Body of pancreas (tissue), 4 donors: ENCODE data around the gene SPTBN2. TPM values are rescaled to one million over a fixed set of nuclear protein-coding genes. Genes with fewer than 3 reads are reported as not detected.

Source experiments
- ATAC-seq: fragments of 150-250 bp; one replicate; pipeline ENCODE4 v1.9.1; 2016
- DNase-seq, 4 donors: peaks; one replicate each; pipeline ENCODE4 v3.0.0-alpha.2; 2019
- H3K27ac ChIP-seq, 4 donors: fragments of 200-600 bp; sonication (generic); 1 replicate in 3 of 4; 2 replicates in 1 of 4; pipeline versions ENCODE4 v1.5.1 to v1.6.1; 2016 to 2019; ENCODE audit warnings: mild to moderate bottlenecking in 1 of 4, mixed read lengths in 1 of 4, moderate library complexity in 1 of 4
- H3K27me3 ChIP-seq, 2 donors: fragments of 200-600 bp; sonication (generic); one replicate each; pipeline ENCODE4 v1.6.0; 2016; ENCODE audit warnings: mild to moderate bottlenecking in 1 of 2
- H3K36me3 ChIP-seq, 2 donors: fragments of 200-600 bp; sonication (generic); replicated peaks in 1 of 2; 2 replicates each; pipeline ENCODE4 v1.5.1; 2016; ENCODE audit warnings: low read depth in 2 of 2; ENCODE audit not compliant: insufficient read depth in 1 of 2
- H3K4me1 ChIP-seq: fragments of 200-600 bp; sonication (generic); one replicate; pipeline ENCODE4 v1.6.0; 2016
- H3K4me3 ChIP-seq, 2 donors: fragments of 200-600 bp; sonication (generic); 1 replicate in 1 of 2; 2 replicates in 1 of 2; pipeline ENCODE4 v1.5.1; 2016 to 2019
- H3K9me3 ChIP-seq, 3 donors: fragments of 200-600 bp; sonication (generic); 1 replicate in 2 of 3; 2 replicates in 1 of 3; pipeline ENCODE4 v1.5.1; 2016
- CTCF ChIP-seq, 7 experiments: fragments of 450-650 bp in 4 of 7; fragments of 200-600 bp in 3 of 7; sonication (generic) in 3 of 7; IDR thresholded peaks; one replicate each; pipeline ENCODE4 v1.5.1; 2016 to 2019; ENCODE audit warnings: antibody characterized with exemption in 7 of 7
- POLR2A ChIP-seq, 3 donors: fragments of 450-650 bp; IDR thresholded peaks; one replicate each; pipeline ENCODE4 v1.6.1; 2016; ENCODE audit warnings: antibody characterized with exemption in 3 of 3, mild to moderate bottlenecking in 2 of 3
- WGBS, 2 donors: methylation state at CpG; one replicate each; pipeline ENCODE4 v1.1.5; 2017; 5-methylcytosine and 5-hydroxymethylcytosine counted together
- intact Hi-C: fragments of 100-400 bp; cut with DNase I; formaldehyde crosslinking; loops from one replicate; pipeline ENCODE4 v1.15.1; 2023
- total RNA-seq, 2 donors: library from RNA; depleted of rRNA; stranded (reverse); fragments of >200 nt; gene quantifications; one replicate each; pipeline ENCODE4 v1.1.0, GENCODE V29; 2016

The SPTBN2 gene
- total RNA-seq, 2 donors from 2014 or later, result 40.0 to 52.1 TPM

GRCh38 chr11:66722745-66723651 lies 6.0 kb downstream of the SPTBN2 start:
- peaks cover 45% of the 10 kb centered on the region for H3K4me1 ChIP-seq
- H3K9me3 ChIP-seq, result no peaks in the 10 kb centered on the region
- DNase-seq (no peak), ATAC-seq (no peak)
- H3K27ac ChIP-seq, result no peak overlapping the region
- H3K36me3 ChIP-seq, result no peaks in the 10 kb centered on the region
- TF ChIP-seq CTCF (IDR thresholded peaks at IDR 0.05) (no peak), POLR2A (IDR thresholded peaks at IDR 0.05) (no peak)
- WGBS, 2 donors, result 68 to 71% methylated on average over 16 of the region's 16 CpGs
- intact Hi-C loops, result no loop called here
- no peaks in the 10 kb centered on the region for H3K27me3 ChIP-seq
- H3K4me3 ChIP-seq, result no peak overlapping the region

GRCh38 chr11:66721939-66722338 lies 7.1 kb downstream of the SPTBN2 start:
- TF ChIP-seq CTCF (IDR thresholded peaks at IDR 0.05) (no peak), POLR2A (IDR thresholded peaks at IDR 0.05) (no peak)
- H3K36me3 ChIP-seq, result no peaks in the 10 kb centered on the region
- intact Hi-C loops, result no loop called here
- H3K4me3 ChIP-seq, result no peak overlapping the region
- H3K9me3 ChIP-seq, result no peaks in the 10 kb centered on the region
- peaks cover 49% of the 10 kb centered on the region for H3K4me1 ChIP-seq
- no peak for ATAC-seq
- WGBS, 2 donors, result 91 to 93% methylated on average over 9 of the region's 9 CpGs
- no peaks in the 10 kb centered on the region for H3K27me3 ChIP-seq
- H3K27ac ChIP-seq, result no peak overlapping the region
- DNase-seq, result no peak

GRCh38 chr11:66720899-66721470 lies 8.0 kb downstream of the SPTBN2 start:
- intact Hi-C loops, result no loop called here
- Histone ChIP-seq H3K9me3 (no peaks in the 10 kb centered on the region), H3K27ac (peak overlapping the region; percentile 66 to 86 (median 78)), H3K4me1 (peaks cover 42% of the 10 kb centered on the region), H3K27me3 (no peaks in the 10 kb centered on the region), H3K4me3 (no peak overlapping the region), H3K36me3 (no peaks in the 10 kb centered on the region)
- WGBS, 2 donors, result 89 to 92% methylated on average over 2 to 13 of the region's 13 CpGs
- TF ChIP-seq CTCF (IDR thresholded peaks at IDR 0.05) (no peak), POLR2A (IDR thresholded peaks at IDR 0.05) (no peak)
- DNase-seq (no peak), ATAC-seq (no peak)

GRCh38 chr11:66720223-66720898 lies 8.7 kb downstream of the SPTBN2 start:
- ATAC-seq (peak; percentile 90), DNase-seq (peak; percentile 92 to 99 (median 97))
- 24 to 34% methylated on average over 14 to 15 of the region's 15 CpGs for WGBS, 2 donors

More at GRCh38 chr11:66720223-66720898, 8.7 kb downstream of the SPTBN2 start:
- peaks cover 42% of the 10 kb centered on the region for H3K4me1 ChIP-seq
- intact Hi-C loops, result no loop called here
- no peaks in the 10 kb centered on the region for H3K9me3 ChIP-seq
- H3K36me3 ChIP-seq, result no peaks in the 10 kb centered on the region
- peak overlapping the region; percentile 66 to 86 (median 78) for H3K27ac ChIP-seq
- no peak overlapping the region for H3K4me3 ChIP-seq
- TF ChIP-seq CTCF (IDR thresholded peaks at IDR 0.05) (no peak), POLR2A (IDR thresholded peaks at IDR 0.05) (peak; percentile 72 to 89 (median 87))
- H3K27me3 ChIP-seq, result no peaks in the 10 kb centered on the region
